ENCODE results near the gene LLGL1.

The LLGL1 gene

GRCh38 chr17:18182110-18182977 is 43.1 kb upstream of the LLGL1 start:
- Histone ChIP-seq H3K4me3 (replicated peaks; ENCODE audit: insufficient read depth, low read length) (peak overlapping the region; percentile 33), H3K27me3 (ENCODE audit: insufficient read depth, poor library complexity, severe bottlenecking) (no peaks in the 10 kb centered on the region), H3K27ac (replicated peaks) (peak overlapping the region; percentile 99)
- TF ChIP-seq POLR2AphosphoS5 (IDR thresholded peaks at IDR 0.05; ENCODE audit: low read depth) (no peak), GABPA (IDR thresholded peaks at IDR 0.05; ENCODE audit: low read depth) (no peak), SPI1 (IDR thresholded peaks at IDR 0.05; ENCODE audit: borderline replicate concordance, low read depth) (no peak), REST (IDR thresholded peaks at IDR 0.05; ENCODE audit: insufficient replicate concordance, low read depth) (no peak), CTCF (IDR thresholded peaks at IDR 0.05; ENCODE audit: insufficient read depth, low read length) (no peak)
- no peak for DNase-seq (ENCODE audit: low read depth in 1 of 2, low spot score in 1 of 2)

- H3K4me3 ChIP-seq (replicated peaks; ENCODE audit: insufficient read depth, low read length) = peak overlapping the region; percentile 33
- DNase-seq (ENCODE audit: low read depth in 1 of 2, low spot score in 1 of 2) = peak in 1 of 2 experiments; percentile 64
- H3K27ac ChIP-seq (replicated peaks) = peak overlapping the region; percentile 99
- no peak for TF ChIP-seq REST (IDR thresholded peaks at IDR 0.05; ENCODE audit: insufficient replicate concordance, low read depth)
- TF ChIP-seq GABPA (IDR thresholded peaks at IDR 0.05; ENCODE audit: low read depth) = no peak
- no peak for TF ChIP-seq SPI1 (IDR thresholded peaks at IDR 0.05; ENCODE audit: borderline replicate concordance, low read depth)
- no peak for TF ChIP-seq CTCF (IDR thresholded peaks at IDR 0.05; ENCODE audit: insufficient read depth, low read length)
- TF ChIP-seq POLR2AphosphoS5 (IDR thresholded peaks at IDR 0.05; ENCODE audit: low read depth) = peak; percentile 19; the same call in 1 of the 2 replicates
- no peaks in the 10 kb centered on the region for H3K27me3 ChIP-seq (ENCODE audit: insufficient read depth, poor library complexity, severe bottlenecking)
Observed at GRCh38 chr17:18182978-18183333, 42.5 kb upstream of the LLGL1 start.

GRCh38 chr17:18183334-18184142 is 41.9 kb upstream of the LLGL1 start, which contains the start of gene ALKBH5:
Gene ALKBH5 (plus strand): TSS chr17:18183828. CDS start chr17:18184244, 416 bp downstream.
- Histone ChIP-seq H3K27ac (replicated peaks) (peak within 1 kb of the TSS; percentile 99), H3K27me3 (ENCODE audit: insufficient read depth, poor library complexity, severe bottlenecking) (no peaks in the 10 kb centered on the region), H3K4me3 (replicated peaks; ENCODE audit: insufficient read depth, low read length) (peak within 1 kb of the TSS; percentile 69)
- no peak for TF ChIP-seq REST (IDR thresholded peaks at IDR 0.05; ENCODE audit: insufficient replicate concordance, low read depth)
- peak; percentile 30; the same call in 1 of the 2 replicates for TF ChIP-seq SPI1 (IDR thresholded peaks at IDR 0.05; ENCODE audit: borderline replicate concordance, low read depth)
- peak; percentile 80 to 95 for DNase-seq (ENCODE audit: low read depth in 1 of 2, low spot score in 1 of 2)

Data from HL-60 (cell line).